NCI-H1694 (cell line): ENCODE results near the gene HILPDA.
"Not testable (repeated sequence)": the region's sequence is repeated elsewhere in the genome, so short reads cannot be mapped to it uniquely, and the experiment has no call there.

Source experiments
- DNase-seq: peaks from one replicate; lab custom pipeline; 2025; lab: John Stamatoyannopoulos, UW

HILPDA gene

DNA sequence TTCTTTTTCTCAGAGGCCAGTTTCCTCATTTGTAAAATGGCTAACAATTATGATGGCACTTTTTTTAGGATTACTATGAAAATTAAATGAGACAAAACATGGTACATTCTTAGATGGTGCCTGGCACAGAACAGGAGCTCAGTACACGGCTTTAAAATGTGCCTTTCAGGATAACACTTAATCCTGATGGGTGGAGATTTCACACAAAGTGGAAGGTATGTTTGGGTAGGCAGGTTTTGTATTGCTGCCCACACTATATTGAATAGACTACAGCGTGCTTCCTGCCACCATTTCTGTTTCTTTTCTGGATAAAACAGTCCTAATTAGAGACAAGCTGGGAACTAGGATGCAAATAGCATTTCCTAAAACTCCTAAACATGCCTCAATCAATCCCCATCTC, 23.9 kb upstream of the HILPDA start:
- DNase-seq, result no peak

DNA sequence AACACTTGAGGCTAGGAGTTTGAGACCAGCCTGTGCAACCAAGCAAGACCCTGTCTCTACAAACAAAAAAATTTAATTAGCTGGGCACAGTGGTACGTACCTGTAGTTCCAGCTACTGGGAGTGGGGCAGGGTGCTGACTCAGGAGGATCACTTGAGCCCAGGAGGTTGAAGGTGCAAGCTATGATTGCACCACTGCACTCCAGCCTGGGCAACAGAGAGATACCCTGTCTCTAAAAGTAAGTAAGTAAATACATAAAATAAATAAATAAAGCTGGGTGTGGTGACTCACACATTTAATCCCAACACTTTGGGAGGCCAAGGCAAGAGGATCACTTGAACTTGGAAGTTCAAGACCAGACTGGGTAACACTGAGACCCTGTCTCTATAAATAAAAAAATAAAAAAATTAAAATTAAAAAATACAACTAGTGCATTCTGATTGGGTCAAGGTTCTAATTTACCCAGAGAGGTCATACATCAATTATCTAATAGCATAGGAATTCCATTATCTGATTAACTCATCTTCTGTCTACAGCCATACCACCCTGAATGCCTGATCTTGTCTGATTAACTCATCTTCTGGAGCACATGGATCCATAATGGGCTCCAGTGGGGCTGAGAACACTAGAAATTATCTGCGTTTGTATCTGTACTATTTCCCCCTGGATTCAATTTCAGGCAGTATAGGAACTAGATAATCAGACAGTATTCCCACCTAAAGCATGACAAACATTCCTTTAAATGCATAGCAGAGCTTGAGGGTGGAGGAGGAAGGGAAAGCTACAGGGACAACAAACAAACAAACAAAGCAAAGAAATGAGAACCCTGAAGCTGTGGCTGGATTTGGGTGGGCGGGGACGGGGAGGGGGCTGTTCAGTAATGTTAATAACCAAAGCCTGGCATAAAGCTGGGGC, 21.0 kb upstream of the HILPDA start:
- DNase-seq, result no peak

- no peak for DNase-seq
Observed at GRCh38 chr7:128435327-128435686, 20.4 kb upstream of the HILPDA start.

DNA sequence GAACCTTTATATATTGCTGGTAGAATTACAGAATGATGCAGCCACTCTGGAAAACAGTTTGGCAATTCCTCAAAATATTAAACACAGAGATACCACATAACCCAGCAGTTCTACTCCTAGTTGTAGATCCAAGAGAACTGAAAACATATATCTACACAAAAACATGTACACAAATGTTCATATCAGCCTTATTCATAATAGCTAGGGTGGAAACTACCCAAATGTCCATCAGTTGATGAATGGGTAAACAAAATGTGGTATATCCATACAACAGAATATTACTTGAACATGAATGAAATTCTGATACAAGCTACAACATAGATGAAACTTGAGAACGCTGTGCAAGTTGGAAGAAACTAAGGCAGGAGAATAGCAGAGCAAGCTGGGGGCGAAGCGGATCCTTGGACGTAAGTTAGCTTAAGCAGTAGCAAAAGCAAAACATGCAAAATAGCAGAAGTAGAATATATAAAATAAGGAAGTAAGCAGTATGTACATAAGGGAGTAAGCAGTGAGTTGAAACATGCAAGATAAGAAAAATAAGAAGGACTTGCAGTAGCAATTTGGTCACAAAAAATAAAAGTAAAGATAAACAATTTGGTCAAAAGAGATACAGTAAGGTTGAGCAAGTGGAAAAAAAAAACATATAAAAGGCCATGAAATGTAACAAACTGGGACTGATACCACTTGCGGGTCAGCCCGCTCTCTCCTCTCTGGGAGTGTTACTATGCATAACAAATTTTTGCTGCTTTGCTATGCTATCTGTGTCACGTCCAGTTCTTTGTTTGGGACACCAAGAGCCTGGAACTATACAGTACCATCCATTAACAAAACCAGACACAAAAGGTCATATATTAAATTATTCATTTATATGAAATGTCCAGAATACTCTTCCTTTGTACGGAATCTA, 18.0 kb upstream of the HILPDA start:
- DNase-seq, result no peak

DNA sequence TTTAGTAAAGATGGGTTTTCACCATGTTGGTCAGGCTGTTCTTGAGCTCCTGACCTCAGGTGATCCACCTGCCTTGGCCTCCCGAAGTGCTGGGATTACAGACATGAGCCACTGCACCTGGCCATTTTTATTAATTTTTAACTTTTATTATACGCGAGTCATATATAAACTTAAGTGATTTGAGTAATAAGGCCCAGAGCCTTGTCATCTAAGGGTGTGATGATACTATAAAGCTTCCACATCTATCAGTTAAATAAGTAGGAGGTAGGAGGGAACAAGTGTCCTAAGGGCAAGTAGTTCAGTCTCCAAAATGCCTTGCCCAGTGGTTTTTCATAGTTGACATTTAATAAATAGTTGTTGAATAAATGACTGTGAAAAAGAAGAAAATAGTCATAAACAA, 13.3 kb upstream of the HILPDA start:
- no peak for DNase-seq

GRCh38 chr7:128443831-128444600, 11.7 kb upstream of the HILPDA start:
- no peak for DNase-seq

DNA sequence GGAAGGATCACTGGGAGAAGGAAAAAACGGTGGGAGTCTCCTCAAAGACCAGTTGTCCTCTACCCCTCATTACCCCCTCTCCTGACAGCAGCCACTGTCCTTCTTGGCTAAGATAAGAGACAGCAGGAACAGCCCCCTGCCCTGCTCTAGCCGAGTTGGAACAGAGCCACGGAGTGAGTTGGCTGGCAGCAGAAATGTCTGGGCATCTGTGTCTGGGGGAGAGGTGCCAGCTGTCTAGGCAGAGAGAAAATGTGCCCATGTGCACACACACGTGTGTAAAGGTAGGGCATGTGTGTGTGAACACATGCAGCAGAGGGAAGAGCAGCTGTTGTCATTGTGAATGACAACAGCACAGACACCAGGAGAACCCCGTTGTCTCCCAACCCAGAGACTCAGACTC, 9.4 kb upstream of the HILPDA start:
- peak; percentile 80 for DNase-seq

- DNase-seq, result no peak
Observed at GRCh38 chr7:128447941-128448564, 7.6 kb upstream of the HILPDA start.

DNA sequence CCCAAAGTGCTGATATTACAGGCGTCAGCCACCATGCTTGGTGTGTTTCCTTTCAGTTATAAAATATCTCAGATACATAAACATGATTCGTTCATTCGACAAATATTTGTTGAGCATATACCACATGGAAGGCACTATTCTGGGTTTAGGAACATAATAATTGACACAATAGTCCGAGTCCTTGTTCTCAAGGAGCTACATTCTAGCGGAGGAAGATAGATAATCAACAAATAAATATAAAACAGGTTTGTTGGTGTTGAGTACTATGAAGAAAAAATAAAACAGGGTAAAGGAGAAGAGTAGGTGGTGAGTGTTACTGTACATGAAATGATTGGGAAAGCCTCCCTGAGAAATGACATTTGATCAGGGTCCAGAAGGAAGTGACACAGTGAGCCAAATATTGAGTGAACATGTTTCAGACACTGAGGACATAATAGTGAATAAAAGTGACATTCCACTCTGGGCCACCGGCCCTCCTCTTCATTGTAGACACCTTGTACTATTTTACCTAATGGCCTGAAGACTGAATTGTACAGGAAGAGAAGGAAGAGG, 6.9 kb upstream of the HILPDA start:
- no peak for DNase-seq

- DNase-seq, result no peak
Observed at GRCh38 chr7:128450409-128450808, 5.3 kb upstream of the HILPDA start.

GRCh38 chr7:128450913-128451312, 4.8 kb upstream of the HILPDA start:
- no peak for DNase-seq

GRCh38 chr7:128452552-128452951, 3.1 kb upstream of the HILPDA start:
- no peak for DNase-seq

GRCh38 chr7:128453836-128454804, 1.6 kb upstream of the HILPDA start:
- no peak for DNase-seq

GRCh38 chr7:128454808-128455542, 703 bp upstream of the HILPDA start:
- no peak for DNase-seq

GRCh38 chr7:128456255-128456725, 612 bp downstream of the HILPDA start:
- DNase-seq, result no peak

- DNase-seq, result not testable (repeated sequence)
Observed at GRCh38 chr7:128457385-128457784, 1.7 kb downstream of the HILPDA start.

DNA sequence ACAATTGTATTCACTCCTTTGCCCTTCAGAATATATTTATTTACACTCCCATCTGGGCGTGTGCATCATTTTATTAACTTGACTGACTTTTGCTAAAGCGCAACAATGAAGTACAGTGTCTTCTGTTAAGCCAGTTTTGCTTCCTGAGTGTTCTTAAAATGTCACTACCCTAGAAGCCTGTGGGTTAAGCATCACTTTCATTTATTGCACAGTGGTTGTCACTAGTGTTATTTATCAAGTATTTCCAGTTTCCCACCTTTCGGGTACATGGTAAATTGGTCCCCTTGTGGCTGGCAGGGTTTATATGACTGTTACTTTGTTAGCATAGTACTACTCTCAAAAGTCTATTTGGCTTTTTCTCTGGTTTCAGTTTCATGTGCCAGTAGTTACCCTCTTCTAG, 3.3 kb downstream of the HILPDA start:
- no peak for DNase-seq

- peak; percentile 67 for DNase-seq
Observed at GRCh38 chr7:128459394-128459878, 3.8 kb downstream of the HILPDA start.

- DNase-seq, result no peak
Observed at GRCh38 chr7:128462460-128462859, 6.8 kb downstream of the HILPDA start.
